ENCODE measurements around the gene EID3. TPM values are rescaled to one million over a fixed set of nuclear protein-coding genes. Genes with fewer than 3 reads are reported as not detected.

EID3 gene
- total and polyA plus RNA-seq, 2 experiments from 2014 or later: 3.3 to 3.4 TPM

- no peak for TF ChIP-seq ETS1 (IDR thresholded peaks at IDR 0.05)
- no peak for TF ChIP-seq EZH2phosphoT487 (IDR thresholded peaks at IDR 0.05; ENCODE audit: unreplicated experiment)
These were observed 25.3 kb downstream of the EID3 start (continued) for GRCh38 chr12:104328790-104329189.

DNA sequence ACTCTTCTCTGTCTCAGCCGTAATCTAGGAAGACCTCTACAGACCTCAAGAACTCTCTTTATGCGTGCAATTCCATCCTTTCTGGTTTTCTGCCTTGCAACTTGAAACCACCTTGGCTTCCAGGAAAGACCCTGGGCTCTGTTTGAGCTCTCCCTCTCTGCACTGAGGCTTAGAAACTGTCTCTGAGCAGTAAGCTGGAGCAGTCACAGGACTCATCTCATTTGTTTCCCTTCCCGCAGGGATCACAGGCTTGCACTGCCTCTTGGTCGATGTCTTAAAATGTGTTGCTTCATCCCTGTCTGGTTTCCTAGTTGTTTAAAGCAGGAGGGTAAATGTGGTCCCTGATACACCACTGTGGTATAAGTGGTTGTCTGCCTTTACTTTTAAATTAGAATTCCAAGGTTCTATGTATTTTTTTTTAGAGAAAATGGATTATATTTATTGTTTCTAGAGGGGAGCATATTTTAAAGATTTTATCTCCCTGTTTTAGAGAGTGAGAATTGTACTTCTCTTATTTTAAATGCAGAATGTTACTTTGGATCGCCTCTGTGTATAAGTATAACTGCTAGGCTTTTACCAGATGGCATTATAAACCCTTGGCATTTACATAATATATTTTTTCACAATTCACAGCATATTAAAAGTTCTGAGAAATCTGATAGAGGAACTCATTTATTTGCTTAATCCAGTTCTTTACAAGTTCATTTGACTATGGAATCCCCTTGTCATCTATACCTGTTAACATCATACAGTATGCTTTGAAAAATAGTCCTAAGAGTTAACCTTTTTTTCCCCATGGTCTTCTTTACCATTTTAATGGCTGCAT, 26.4 kb downstream of the EID3 start:
- no peak for ATAC-seq
- no peak for TF ChIP-seq ZNF114 (CRISPR knock-in tag; IDR thresholded peaks at IDR 0.05)
- no peak for TF ChIP-seq CTCF (conservative IDR thresholded peaks at IDR 0.05; ENCODE audit: low read depth in 2 of 2)
- TF ChIP-seq, protein P1, sequence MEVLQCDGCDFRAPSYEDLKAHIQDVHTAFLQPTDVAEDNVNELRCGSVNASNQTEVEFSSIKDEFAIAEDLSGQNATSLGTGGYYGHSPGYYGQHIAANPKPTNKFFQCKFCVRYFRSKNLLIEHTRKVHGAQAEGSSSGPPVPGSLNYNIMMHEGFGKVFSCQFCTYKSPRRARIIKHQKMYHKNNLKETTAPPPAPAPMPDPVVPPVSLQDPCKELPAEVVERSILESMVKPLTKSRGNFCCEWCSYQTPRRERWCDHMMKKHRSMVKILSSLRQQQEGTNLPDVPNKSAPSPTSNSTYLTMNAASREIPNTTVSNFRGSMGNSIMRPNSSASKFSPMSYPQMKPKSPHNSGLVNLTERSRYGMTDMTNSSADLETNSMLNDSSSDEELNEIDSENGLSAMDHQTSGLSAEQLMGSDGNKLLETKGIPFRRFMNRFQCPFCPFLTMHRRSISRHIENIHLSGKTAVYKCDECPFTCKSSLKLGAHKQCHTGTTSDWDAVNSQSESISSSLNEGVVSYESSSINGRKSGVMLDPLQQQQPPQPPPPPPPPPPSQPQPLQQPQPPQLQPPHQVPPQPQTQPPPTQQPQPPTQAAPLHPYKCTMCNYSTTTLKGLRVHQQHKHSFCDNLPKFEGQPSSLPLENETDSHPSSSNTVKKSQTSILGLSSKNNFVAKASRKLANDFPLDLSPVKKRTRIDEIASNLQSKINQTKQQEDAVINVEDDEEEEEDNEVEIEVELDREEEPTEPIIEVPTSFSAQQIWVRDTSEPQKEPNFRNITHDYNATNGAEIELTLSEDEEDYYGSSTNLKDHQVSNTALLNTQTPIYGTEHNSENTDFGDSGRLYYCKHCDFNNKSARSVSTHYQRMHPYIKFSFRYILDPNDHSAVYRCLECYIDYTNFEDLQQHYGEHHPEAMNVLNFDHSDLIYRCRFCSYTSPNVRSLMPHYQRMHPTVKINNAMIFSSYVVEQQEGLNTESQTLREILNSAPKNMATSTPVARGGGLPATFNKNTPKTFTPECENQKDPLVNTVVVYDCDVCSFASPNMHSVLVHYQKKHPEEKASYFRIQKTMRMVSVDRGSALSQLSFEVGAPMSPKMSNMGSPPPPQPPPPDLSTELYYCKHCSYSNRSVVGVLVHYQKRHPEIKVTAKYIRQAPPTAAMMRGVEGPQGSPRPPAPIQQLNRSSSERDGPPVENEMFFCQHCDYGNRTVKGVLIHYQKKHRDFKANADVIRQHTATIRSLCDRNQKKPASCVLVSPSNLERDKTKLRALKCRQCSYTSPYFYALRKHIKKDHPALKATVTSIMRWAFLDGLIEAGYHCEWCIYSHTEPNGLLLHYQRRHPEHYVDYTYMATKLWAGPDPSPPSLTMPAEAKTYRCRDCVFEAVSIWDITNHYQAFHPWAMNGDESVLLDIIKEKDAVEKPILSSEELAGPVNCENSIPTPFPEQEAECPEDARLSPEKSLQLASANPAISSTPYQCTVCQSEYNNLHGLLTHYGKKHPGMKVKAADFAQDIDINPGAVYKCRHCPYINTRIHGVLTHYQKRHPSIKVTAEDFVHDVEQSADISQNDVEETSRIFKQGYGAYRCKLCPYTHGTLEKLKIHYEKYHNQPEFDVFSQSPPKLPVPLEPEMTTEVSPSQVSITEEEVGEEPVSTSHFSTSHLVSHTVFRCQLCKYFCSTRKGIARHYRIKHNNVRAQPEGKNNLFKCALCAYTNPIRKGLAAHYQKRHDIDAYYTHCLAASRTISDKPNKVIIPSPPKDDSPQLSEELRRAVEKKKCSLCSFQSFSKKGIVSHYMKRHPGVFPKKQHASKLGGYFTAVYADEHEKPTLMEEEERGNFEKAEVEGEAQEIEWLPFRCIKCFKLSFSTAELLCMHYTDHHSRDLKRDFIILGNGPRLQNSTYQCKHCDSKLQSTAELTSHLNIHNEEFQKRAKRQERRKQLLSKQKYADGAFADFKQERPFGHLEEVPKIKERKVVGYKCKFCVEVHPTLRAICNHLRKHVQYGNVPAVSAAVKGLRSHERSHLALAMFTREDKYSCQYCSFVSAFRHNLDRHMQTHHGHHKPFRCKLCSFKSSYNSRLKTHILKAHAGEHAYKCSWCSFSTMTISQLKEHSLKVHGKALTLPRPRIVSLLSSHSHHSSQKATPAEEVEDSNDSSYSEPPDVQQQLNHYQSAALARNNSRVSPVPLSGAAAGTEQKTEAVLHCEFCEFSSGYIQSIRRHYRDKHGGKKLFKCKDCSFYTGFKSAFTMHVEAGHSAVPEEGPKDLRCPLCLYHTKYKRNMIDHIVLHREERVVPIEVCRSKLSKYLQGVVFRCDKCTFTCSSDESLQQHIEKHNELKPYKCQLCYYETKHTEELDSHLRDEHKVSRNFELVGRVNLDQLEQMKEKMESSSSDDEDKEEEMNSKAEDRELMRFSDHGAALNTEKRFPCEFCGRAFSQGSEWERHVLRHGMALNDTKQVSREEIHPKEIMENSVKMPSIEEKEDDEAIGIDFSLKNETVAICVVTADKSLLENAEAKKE (CRISPR knock-in tag; IDR thresholded peaks at IDR 0.05): no peak
- no peak for TF ChIP-seq EZH2phosphoT487 (IDR thresholded peaks at IDR 0.05; ENCODE audit: unreplicated experiment)
- no peak for TF ChIP-seq NANOG (IDR thresholded peaks at IDR 0.05; ENCODE audit: borderline replicate concordance)
- TF ChIP-seq JUNB (IDR thresholded peaks at IDR 0.05; ENCODE audit: unreplicated experiment): no peak
- TF ChIP-seq POLR2AphosphoS5 (IDR thresholded peaks at IDR 0.05; ENCODE audit: low read depth): no peak
- Histone ChIP-seq H3K4me3 (no peak overlapping the region), H3K27ac (ENCODE audit: low read depth) (peak overlapping the region; percentile 22; the same call in 1 of the 2 replicates), H3K4me1 (ENCODE audit: insufficient read depth) (no peaks in the 10 kb centered on the region), H3K36me3 (ENCODE audit: insufficient read depth) (peaks cover 44% of the 10 kb centered on the region), H3K9me2 (ENCODE audit: insufficient read depth) (no peaks in the 10 kb centered on the region), H3F3A (replicated peaks; ENCODE audit: low read depth) (no peaks in the 10 kb centered on the region), H2AFZ (no peak overlapping the region), H4K20me1 (replicated peaks; ENCODE audit: insufficient read depth) (peaks cover 12% of the 10 kb centered on the region; the same call in 1 of the 2 replicates), H3K79me2 (replicated peaks; ENCODE audit: insufficient read depth) (no peaks in the 10 kb centered on the region; the same call in 1 of the 2 replicates), H3K27me3 (ENCODE audit: insufficient read depth) (no peaks in the 10 kb centered on the region), H3K4me2 (no peak overlapping the region)
- Mint-ChIP-seq H3K27me3 (ENCODE audit: insufficient read depth, low read depth, poor library complexity) (no peaks in the 10 kb centered on the region), H3K36me3 (ENCODE audit: low read depth) (peaks cover 64% of the 10 kb centered on the region), H3K9me3 (no peaks in the 10 kb centered on the region), H3K4me1 (no peaks in the 10 kb centered on the region), H3K4me3 (no peak overlapping the region), H3K27ac (no peak overlapping the region)
- DNase-seq (ENCODE audit: low spot score): no peak

Data from GM23338 (cell line).